ENCODE data around the gene EXOC6B.
"Not testable (repeated sequence)": the region's sequence is repeated elsewhere in the genome, so short reads cannot be mapped to it uniquely, and the experiment has no call there.

EXOC6B gene

DNA sequence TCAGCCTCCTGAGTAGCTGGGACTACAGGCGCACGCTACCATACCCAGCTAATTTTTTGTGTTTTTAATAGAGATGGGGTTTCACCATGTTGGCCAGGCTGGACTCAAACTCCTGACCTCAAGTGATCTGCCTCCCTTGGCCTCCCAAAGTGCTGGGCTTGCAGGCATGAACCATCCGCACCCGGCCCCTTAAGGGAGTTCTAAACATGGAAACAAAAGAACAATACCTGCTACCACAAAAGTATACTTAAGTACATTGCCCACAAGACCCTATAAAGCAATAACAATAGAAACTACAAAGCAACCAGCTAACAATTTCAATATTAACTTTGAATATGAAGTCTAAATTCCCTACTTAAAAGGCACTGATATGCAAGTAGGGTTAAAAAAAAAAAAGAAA lies 242.0 kb downstream of the EXOC6B start:
- DNase-seq: not testable (repeated sequence)

DNA sequence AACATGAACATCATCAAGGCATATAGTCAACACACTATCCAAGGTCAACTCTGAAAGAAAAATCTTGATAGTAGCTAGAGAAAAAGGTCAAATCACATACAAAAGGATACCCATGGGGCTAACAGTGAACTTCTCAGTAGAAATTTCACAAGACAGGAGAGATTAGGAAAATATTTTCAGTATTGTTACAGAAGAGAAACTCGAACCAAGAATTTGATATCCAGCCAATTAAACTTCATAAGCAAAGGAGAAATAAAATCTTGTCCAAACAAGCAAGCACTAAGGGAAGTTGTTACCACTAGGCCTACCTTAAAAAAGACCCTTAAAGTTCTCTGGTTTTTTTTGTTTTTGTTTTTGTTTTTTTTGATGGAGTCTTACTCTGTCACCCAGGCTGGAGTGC lies 242.5 kb downstream of the EXOC6B start:
- no peak for DNase-seq

DNA sequence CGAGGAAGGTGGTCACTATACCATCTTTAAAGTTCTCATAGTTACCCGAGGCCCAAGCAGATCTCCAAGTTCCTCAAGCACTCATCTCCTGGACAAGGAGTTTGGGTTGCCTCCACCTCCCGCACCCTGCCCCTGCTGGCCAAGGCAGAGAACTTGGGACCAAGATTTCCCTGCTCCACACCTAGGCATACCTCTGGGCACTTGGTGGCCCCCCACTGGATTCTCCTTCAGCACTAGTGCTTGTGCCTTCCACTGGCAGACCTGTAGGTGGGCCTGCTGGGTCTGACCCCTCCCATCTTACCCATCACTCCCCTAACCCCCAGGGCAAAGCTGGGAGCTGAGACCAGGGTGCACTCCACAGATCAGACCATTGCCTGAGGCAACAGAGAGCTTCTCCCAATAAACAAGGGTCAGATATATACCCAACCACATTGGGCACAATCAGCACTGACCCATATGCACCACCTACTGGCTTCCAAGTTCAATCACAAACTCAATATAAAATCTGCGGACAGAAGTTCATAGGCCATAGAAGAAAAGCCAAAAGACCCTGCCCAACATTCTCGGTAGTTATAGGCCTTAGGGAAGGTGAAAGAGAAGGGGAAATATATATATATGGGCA lies 244.2 kb downstream of the EXOC6B start:
- DNase-seq: no peak

- DNase-seq: peak; percentile 70
These were observed 246.1 kb downstream of the EXOC6B start for GRCh38 chr2:72579591-72580180.

- no peak for DNase-seq
These were observed 249.0 kb downstream of the EXOC6B start for GRCh38 chr2:72576861-72577260.

DNA sequence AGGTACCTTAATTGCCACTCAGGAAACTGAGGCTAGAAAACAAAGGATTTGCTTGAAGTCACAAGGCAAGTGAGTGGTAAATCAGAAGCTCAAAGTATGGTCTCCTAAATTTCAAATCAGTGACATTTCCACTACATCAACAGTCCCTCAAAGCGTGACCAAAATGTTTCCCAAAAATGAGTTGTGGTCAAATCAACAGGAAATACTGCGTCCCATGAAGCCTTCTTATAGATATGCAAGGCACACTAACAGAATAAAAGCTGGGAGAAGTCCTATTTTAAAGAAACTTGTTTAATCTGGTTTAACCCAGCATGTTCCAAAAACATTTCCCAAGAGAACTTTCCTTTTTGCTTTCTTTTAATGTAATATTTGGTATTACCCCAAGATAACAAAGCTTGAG lies 249.4 kb downstream of the EXOC6B start:
- no peak for DNase-seq

DNA sequence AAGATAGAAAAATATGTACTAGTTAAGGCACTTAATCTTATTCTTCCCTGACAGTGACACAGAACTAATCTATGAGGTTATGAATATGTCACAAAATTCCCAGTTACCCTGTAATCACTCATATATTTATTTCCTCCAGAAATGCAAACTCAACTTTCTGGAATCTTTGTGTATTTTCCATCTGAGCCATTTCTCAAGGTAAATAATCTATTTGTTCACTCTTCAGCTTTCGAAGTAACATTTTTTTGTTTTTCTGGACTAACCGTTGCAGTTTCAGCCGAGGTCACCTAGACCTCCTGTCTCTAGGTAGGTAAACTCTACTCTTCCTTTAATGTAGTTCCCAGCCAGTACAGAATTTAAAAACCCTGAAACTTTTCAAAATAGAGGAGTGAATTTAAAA lies 250.9 kb downstream of the EXOC6B start:
- DNase-seq: no peak

GRCh38 chr2:72573232-72573631 lies 252.6 kb downstream of the EXOC6B start:
- DNase-seq: no peak

DNA sequence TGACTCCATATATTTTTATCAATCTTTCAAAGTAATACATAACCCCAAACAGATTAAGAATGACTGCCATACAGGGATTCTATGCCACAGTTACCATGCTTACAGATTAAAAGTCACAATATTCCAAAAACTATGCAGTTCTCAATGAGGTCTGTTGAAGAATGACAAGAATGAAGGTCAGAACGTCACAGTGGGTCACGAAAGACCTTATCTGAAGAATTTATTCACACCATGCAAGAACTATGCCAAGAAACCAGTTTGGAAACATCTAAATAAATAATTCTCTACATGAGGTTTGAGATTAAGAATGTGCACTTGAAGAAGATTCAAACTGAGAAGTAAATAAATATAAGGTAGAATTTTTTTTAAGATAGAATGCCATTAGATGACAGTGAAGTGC lies 253.3 kb downstream of the EXOC6B start:
- no peak for DNase-seq

GRCh38 chr2:72570413-72570812 lies 255.4 kb downstream of the EXOC6B start:
- no peak for DNase-seq

DNA sequence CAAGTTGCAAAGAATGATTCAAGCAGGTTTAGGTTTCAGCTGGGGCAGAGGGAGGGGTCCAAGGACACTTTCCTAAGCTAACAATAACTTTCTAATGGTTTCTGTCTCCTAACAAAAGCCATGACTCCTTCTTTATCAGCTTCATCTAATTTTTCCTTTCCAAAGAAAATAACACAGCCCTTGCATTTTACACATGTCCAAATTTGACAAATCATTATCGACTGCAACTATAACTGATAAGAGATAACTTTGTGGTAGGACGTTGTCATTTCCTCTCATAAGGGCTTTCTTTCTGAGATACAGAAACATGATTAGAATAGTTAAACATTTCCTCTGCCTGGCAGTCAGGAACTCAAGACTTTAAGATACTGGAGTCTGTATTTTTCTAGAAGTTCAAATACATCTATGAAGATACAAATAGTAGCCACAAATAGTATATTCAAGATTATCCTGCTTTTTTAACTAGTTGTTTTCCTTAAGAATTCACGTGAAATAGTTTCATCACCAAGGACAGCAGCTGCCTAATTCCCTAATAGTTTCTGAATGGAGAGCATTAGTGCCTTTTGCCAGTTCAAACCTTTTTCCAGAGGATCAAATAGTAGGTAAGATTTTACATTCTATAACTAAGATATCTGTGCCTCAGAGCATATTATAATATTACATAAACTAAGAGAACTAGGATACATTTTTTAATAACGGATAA lies 263.2 kb downstream of the EXOC6B start:
- peak; percentile 19 for DNase-seq

DNA sequence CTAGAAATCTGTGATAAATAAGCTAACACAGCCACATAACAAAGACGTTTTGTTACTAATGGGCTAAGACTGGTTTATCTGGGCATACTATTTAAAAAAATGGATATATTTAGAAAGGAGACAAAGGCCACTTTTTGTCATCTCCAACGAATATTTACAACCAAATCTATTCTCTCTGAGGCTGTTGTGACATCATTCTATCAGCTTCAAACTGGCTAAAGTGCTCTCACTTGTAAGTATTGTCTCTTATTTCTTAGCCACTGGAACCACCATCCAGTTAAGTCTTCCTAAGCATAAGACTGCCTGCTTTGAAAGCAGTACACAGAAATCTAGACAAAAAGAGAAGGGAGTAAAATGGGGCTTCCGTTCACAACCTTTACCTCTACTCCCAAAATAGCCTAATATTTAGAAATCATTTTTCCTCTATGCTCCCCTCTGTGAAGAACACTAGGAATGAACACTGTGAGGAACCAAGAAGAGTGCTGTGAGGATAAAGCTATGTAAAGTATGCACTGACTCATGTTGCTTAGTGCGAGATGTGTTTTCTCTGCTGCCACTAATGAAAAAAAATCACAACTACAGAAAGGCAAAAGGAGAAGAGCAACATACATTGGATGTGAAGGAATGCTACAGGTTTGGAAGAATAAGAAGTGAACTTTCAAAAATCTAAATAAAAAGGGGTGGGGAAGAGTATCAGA lies 264.1 kb downstream of the EXOC6B start:
- DNase-seq: no peak

DNA sequence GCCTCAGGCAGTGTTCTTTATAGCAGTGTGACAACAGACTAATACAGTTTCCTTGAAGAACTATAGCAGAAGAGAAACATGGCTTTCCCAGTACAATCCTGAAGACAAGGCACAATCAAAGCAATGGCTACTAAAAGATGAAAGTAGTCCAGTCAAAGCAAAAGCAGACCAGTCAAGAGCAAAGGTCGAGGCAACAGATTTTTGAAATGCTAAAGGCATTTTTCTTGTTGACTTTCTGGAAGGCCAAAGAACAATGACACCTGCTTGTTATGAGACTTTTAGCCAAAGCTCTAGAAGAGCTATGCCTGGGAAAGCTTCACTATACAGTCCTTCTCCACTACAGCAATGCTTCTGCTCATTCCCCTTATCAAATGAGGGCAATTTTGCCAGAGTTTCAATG lies 269.9 kb downstream of the EXOC6B start:
- DNase-seq: no peak

DNA sequence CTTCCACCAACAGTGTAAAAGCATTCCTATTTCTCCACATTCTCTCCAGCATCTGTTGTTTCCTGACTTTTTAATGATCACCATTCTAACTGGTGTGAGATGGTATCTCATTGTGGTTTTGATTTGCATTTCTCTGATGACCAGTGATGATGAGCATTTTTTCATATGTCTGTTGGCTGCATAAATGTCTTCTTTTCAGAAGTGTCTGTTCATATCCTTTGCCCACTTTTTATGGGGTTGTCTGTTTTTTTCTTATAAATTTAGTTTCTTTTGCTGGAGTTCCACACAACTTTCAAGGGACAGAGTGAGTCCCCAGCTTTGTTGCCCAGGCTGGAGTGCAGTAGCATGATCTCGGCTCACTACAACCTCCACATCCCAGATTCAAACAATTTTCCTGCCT lies 270.5 kb downstream of the EXOC6B start:
- not testable (repeated sequence) for DNase-seq

GRCh38 chr2:72554910-72555309 lies 270.9 kb downstream of the EXOC6B start:
- not testable (repeated sequence) for DNase-seq

GRCh38 chr2:72554381-72554780 lies 271.5 kb downstream of the EXOC6B start:
- DNase-seq: no peak

DNA sequence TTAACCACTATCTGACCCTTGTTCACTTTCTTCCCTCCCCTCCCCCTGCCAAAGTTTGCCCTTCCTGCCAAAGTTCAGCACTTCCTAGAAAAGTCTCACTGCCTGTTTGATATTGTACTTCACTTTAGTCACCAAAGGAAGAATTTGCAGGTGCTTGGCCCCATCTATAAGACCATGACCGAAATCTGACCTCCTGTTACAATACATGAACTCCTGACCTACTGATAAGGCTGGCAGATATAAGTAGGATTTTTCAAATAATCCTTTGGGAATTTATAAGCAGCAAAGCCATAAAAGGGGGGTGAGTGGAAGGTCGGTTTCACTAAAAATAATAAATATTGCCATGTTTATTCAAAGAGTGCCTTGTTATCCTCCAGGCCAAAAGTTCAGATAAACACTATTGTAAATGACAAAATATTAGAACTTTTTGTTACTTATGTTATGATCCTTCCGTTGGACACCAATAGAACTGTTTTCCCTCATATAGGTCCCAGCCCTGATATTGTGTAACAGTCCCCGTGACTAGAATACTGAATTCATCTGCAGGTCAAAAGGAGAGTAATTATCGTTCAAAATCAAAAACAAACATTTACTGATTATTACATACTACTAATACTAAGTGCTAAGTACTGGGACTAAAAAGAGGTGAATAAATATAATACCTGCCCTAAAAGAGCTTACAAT lies 277.6 kb downstream of the EXOC6B start:
- DNase-seq: no peak

- DNase-seq: no peak
These were observed 280.0 kb downstream of the EXOC6B start for GRCh38 chr2:72545790-72546189.

DNA sequence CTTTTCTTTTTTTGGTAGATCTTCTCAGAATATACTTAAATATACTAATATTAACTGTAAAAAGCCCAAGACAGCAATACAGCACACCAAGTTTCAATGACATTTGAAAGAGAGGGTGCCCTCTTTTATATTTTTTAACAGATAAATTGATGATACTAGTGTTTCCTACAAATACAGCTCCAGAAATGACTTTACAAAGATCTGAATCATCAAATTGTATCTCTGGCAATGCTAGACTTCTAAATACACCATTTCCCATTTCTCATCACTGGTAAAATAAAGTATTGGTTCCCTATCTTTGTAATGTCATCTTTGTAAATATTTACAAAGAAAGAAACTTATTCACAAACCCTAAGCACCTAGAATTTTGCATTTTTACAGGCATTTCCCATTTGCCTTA lies 281.3 kb downstream of the EXOC6B start:
- no peak for DNase-seq

- no peak for DNase-seq
These were observed 282.2 kb downstream of the EXOC6B start for GRCh38 chr2:72543497-72544216.

- no peak for DNase-seq
These were observed 286.7 kb downstream of the EXOC6B start for GRCh38 chr2:72539071-72539552.

DNA sequence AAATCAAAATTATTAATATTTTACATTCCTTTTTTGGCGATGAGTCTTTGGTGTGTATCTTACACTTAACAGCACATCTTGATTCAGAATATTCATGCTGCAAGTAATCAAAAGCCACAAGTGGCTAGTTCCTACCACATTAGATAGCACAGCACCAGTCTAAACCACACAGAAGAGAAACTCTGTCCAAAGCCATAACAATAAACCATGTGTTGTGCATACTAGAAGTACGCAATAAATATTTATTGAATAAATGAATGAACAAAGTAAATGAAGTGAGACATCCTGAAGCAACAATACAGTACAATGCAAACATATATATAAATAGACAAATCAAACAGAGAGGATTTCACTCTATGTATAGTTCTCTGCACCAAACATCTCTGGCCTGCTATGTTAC lies 287.3 kb downstream of the EXOC6B start:
- DNase-seq: no peak

Measured in eye (tissue), 1 donor.